HCT116 (cell line): ENCODE results near the gene PRKACG. TPM values are rescaled to one million over a fixed set of nuclear protein-coding genes. Genes with fewer than 3 reads are reported as not detected.

Experiments used
- ATAC-seq: fragments of 200-7000 bp; cut with Tn5 transposase; 2 replicates; pipeline ENCODE4 v1.9.1; 2020; ENCODE audit warnings: mild to moderate bottlenecking, moderate library complexity
- BruUV-seq: library from RNA; stranded (reverse); fragments of 400-500 nt; replicated peaks from 2 replicates; lab custom pipeline; 2021; lab: Mats Ljungman, UMichigan
- CTCF ChIA-PET: fragments of 300-600 bp; sonication (Branson Sonifier 250); formaldehyde crosslinking; loops from one replicate; lab custom pipeline; 2021; ENCODE audit warnings: antibody characterized with exemption; lab: Charles Lee
- POLR2A ChIA-PET: fragments of 300-600, 350-600 bp; sonication (Branson Sonifier 250); formaldehyde crosslinking; loops from one replicate; lab custom pipeline; 2021; ENCODE audit warnings: antibody characterized with exemption; lab: Charles Lee
- RAD21 ChIA-PET, 2 experiments: fragments of 300-600 bp; sonication (Branson Sonifier 250); formaldehyde crosslinking; loops; one replicate each; lab custom pipeline; 2023; ENCODE audit warnings: low total read pairs in 2 of 2; ENCODE audit not compliant: uncharacterized antibody in 2 of 2, unreplicated experiment in 2 of 2, low non-redundant PET in 1 of 2; lab: Charles Lee
- DNase-seq: peaks from one replicate; pipeline ENCODE4 v3.0.0-alpha.2; 2010; ENCODE audit warnings: low read depth, low spot score
- H2AFZ ChIP-seq: fragments of 200-600 bp; shearing (Covaris generic), sonication (generic); 2 replicates; pipeline ENCODE4 v1.6.1; 2017; ENCODE audit warnings: low read depth, mixed run types, mixed read lengths, antibody characterized with exemption, low read length; ENCODE audit not compliant: poor library complexity, severe bottlenecking
- H3K27ac ChIP-seq: 2 replicates; pipeline ENCODE4 v1.5.1; 2012; ENCODE audit warnings: low read depth, low read length
- H3K27me3 ChIP-seq: fragments of 200-600 bp; sonication (generic); 2 replicates; pipeline ENCODE4 v1.6.1; 2016; ENCODE audit warnings: mixed run types, low read length, mixed read lengths; ENCODE audit not compliant: insufficient read depth
- H3K36me3 ChIP-seq, 2 experiments: fragments of 200-500 bp in 1 of 2; fragments of 200-600 bp in 1 of 2; sonication (Bioruptor generic) in 1 of 2; sonication (generic) in 1 of 2; 2 replicates each; pipeline versions ENCODE4 v1.5.1 to v1.6.1; 2014 to 2016; ENCODE audit warnings: low read length in 2 of 2, inconsistent platforms in 1 of 2, mixed read lengths in 1 of 2, mixed run types in 1 of 2; ENCODE audit not compliant: insufficient read depth in 2 of 2, control insufficient read depth in 1 of 2
- H3K4me1 ChIP-seq, 2 experiments: fragments of 200-600 bp in 1 of 2; sonication (generic) in 1 of 2; 2 replicates each; pipeline versions ENCODE4 v1.5.1 to v1.6.1; 2012 to 2017; ENCODE audit warnings: low read length in 2 of 2, inconsistent platforms in 1 of 2, mild to moderate bottlenecking in 1 of 2, mixed read lengths in 1 of 2, mixed run types in 1 of 2, moderate library complexity in 1 of 2; ENCODE audit not compliant: insufficient read depth in 2 of 2, control insufficient read depth in 1 of 2
- H3K4me2 ChIP-seq: fragments of 200-600 bp; sonication (generic); 2 replicates; pipeline ENCODE4 v1.6.1; 2017; ENCODE audit warnings: mixed run types, low read length, mixed read lengths
- H3K4me3 ChIP-seq, 2 experiments: fragments of 200-600 bp in 1 of 2; sonication (generic) in 1 of 2; replicated peaks in 1 of 2; 2 replicates each; pipeline ENCODE4 v1.5.1; 2011 to 2016; ENCODE audit warnings: low read length in 2 of 2, control low read depth in 1 of 2, low read depth in 1 of 2, mild to moderate bottlenecking in 1 of 2, mixed read lengths in 1 of 2, mixed run types in 1 of 2
- H3K79me2 ChIP-seq: fragments of 200-600 bp; sonication (generic); 2 replicates; pipeline ENCODE4 v1.6.1; 2017; ENCODE audit warnings: mild to moderate bottlenecking, mixed run types, low read length, moderate library complexity, mixed read lengths; ENCODE audit not compliant: insufficient read depth
- H3K9ac ChIP-seq: fragments of 200-600 bp; sonication (generic); 2 replicates; pipeline ENCODE4 v1.6.1; 2016; ENCODE audit warnings: low read length, mixed read lengths
- H3K9me2 ChIP-seq: fragments of 200-600 bp; sonication (generic), shearing (Covaris generic); 2 replicates; pipeline ENCODE4 v1.6.1; 2017; ENCODE audit warnings: mixed run types, mild to moderate bottlenecking, moderate library complexity; ENCODE audit not compliant: insufficient read depth
- H3K9me3 ChIP-seq, 2 experiments: fragments of 200-500 bp in 1 of 2; fragments of 200-600 bp in 1 of 2; sonication (Bioruptor generic) in 1 of 2; sonication (generic) in 1 of 2; 2 replicates each; pipeline ENCODE4 v1.6.1; 2014 to 2017; ENCODE audit warnings: low read length in 2 of 2, mixed read lengths in 2 of 2, inconsistent platforms in 1 of 2, low read depth in 1 of 2, mild to moderate bottlenecking in 1 of 2, mixed run types in 1 of 2, moderate library complexity in 1 of 2; ENCODE audit not compliant: control insufficient read depth in 1 of 2, insufficient read depth in 1 of 2
- H4K20me1 ChIP-seq: fragments of 200-600 bp; sonication (generic), shearing (Covaris generic); 2 replicates; pipeline ENCODE4 v1.6.1; 2017; ENCODE audit warnings: mixed run types, mild to moderate bottlenecking, moderate library complexity; ENCODE audit not compliant: insufficient read depth
- CBX3 ChIP-seq: IDR thresholded peaks from 2 replicates; pipeline ENCODE4 v1.6.1; 2012; ENCODE audit warnings: low read depth
- CEBPB ChIP-seq: IDR thresholded peaks from 2 replicates; pipeline ENCODE4 v1.6.1; 2012; ENCODE audit warnings: low read depth
- CTCF ChIP-seq, 3 experiments: fragments of 200-600 bp in 1 of 3; sonication (generic) in 1 of 3; IDR thresholded peaks in 2 of 3; conservative IDR thresholded peaks in 1 of 3; 2 replicates each; pipeline ENCODE4 v1.5.1; 2012 to 2017; ENCODE audit warnings: low read depth in 2 of 3, low read length in 2 of 3, antibody characterized with exemption in 1 of 3, borderline replicate concordance in 1 of 3, control low read depth in 1 of 3, mild to moderate bottlenecking in 1 of 3, mixed read lengths in 1 of 3, mixed run types in 1 of 3, moderate library complexity in 1 of 3; ENCODE audit not compliant: insufficient read depth in 1 of 3
- ELF1 ChIP-seq: IDR thresholded peaks from 2 replicates; pipeline ENCODE4 v1.6.1; 2012; ENCODE audit warnings: low read depth, borderline replicate concordance
- EZH2phosphoT487 ChIP-seq: fragments of 200-600 bp; IDR thresholded peaks from 2 replicates; pipeline ENCODE4 v1.6.1; 2018; ENCODE audit warnings: antibody characterized with exemption, borderline replicate concordance
- FOSL1 ChIP-seq: IDR thresholded peaks from 2 replicates; pipeline ENCODE4 v1.6.1; 2012; ENCODE audit warnings: low read depth
- YY1 ChIP-seq: IDR thresholded peaks from 2 replicates; pipeline ENCODE4 v1.6.1; 2011; ENCODE audit warnings: low read length, low read depth, moderate library complexity, mild to moderate bottlenecking; ENCODE audit not compliant: insufficient replicate concordance; ENCODE audit errors: extremely low read depth
- intact Hi-C: fragments of 100-400 bp; cut with micrococcal nuclease; formaldehyde crosslinking; loops from 2 replicates; pipeline ENCODE4 v1.10.0; 2022
- total RNA-seq: library from RNA; stranded (reverse); gene quantifications from one replicate; pipeline ENCODE4 v1.2.1, GENCODE V29; 2021; ENCODE audit not compliant: unreplicated experiment

Gene PRKACG
- total RNA-seq, 1 experiment from 2014 or later, result not detected

GRCh38 chr9:69020301-69021145, 6.6 kb upstream of the PRKACG start:
- POLR2A ChIA-PET, result no interaction called here

More at GRCh38 chr9:69020301-69021145, 6.6 kb upstream of the PRKACG start:
- no peaks in the 10 kb centered on the region for H3K4me1 ChIP-seq
- ChIA-PET RAD21 (no interaction called here), CTCF (no interaction called here)
- 0 out of 2 replicates have a peak, but pooled peaks cover 6% of the 10 kb centered on the region for H3K27me3 ChIP-seq
- no peaks in the 10 kb centered on the region for H4K20me1 ChIP-seq
- H3K9me3 ChIP-seq, result no peaks in the 10 kb centered on the region
- H3K4me2 ChIP-seq, result no peak overlapping the region
- H3K9me2 ChIP-seq, result no peaks in the 10 kb centered on the region
- H2AFZ ChIP-seq, result no peak overlapping the region
- ATAC-seq (no peak), DNase-seq (no peak)
- TF ChIP-seq EZH2phosphoT487 (no peak), CTCF (IDR thresholded peaks at IDR 0.05 in 2 of 3, conservative IDR thresholded peaks at IDR 0.05 in 1 of 3; ENCODE audit: borderline replicate concordance in 1 of 3, insufficient read depth in 1 of 3, low read depth in 2 of 3, low read length in 2 of 3) (no peak), YY1 (no peak), CEBPB (no peak), FOSL1 (no peak), CBX3 (no peak), ELF1 (no peak)
- H3K79me2 ChIP-seq, result no peaks in the 10 kb centered on the region
- no peak overlapping the region for H3K9ac ChIP-seq
- no TSS peak for BruUV-seq
- H3K4me3 ChIP-seq, result no peak overlapping the region
- no peak overlapping the region for H3K27ac ChIP-seq
- H3K36me3 ChIP-seq, result no peaks in the 10 kb centered on the region
- intact Hi-C loops, result no loop called here
